Activated CD4-positive, alpha-beta T cell treated with anti-CD3 and anti-CD28 coated beads, Interleukin-2, amount 10 ng/mL, durations not matched to agents 7 days and 5 days (primary cell): Measurements from ENCODE around the gene DHRS3. TPM values are rescaled to one million over a fixed set of nuclear protein-coding genes. Genes with fewer than 3 reads are reported as not detected.
"Not testable (repeated sequence)": the region's sequence is repeated elsewhere in the genome, so short reads cannot be mapped to it uniquely, and the experiment has no call there.

ENCODE experiments used
- CTCF ChIA-PET: fragments of 350-600 bp; sonication (Branson Sonifier 250); formaldehyde crosslinking; loops from one replicate; lab custom pipeline; 2021; ENCODE audit warnings: antibody characterized with exemption; lab: Charles Lee
- POLR2A ChIA-PET: fragments of 350-600 bp; sonication (Branson Sonifier 250); formaldehyde crosslinking; loops from one replicate; lab custom pipeline; 2021; ENCODE audit warnings: antibody characterized with exemption; lab: Charles Lee
- DNase-seq: peaks from one replicate; pipeline ENCODE4 v3.0.0-alpha.2; 2020
- H3K27ac Mint-ChIP-seq: one replicate; pipeline ENCODE4 v1.8.0; 2021; ENCODE audit warnings: mild to moderate bottlenecking, moderate library complexity, mixed read lengths
- H3K27me3 Mint-ChIP-seq: one replicate; pipeline ENCODE4 v1.8.0; 2021; ENCODE audit warnings: mixed read lengths
- H3K36me3 Mint-ChIP-seq: one replicate; pipeline ENCODE4 v1.8.0; 2021; ENCODE audit warnings: low read depth, mixed read lengths
- H3K4me1 Mint-ChIP-seq: one replicate; pipeline ENCODE4 v1.8.0; 2021; ENCODE audit warnings: mixed read lengths
- H3K4me3 Mint-ChIP-seq: one replicate; pipeline ENCODE4 v1.8.0; 2021; ENCODE audit warnings: mild to moderate bottlenecking, moderate library complexity, mixed read lengths
- H3K9me3 Mint-ChIP-seq: one replicate; pipeline ENCODE4 v1.8.0; 2021; ENCODE audit warnings: mixed read lengths
- total RNA-seq, 2 experiments: library from RNA; stranded (reverse); gene quantifications; one replicate each; pipeline ENCODE4 v1.2.3, GENCODE V29; 2021

The DHRS3 gene
- total RNA-seq, 2 experiments from 2014 or later = 30.3 to 31.2 TPM

DNA sequence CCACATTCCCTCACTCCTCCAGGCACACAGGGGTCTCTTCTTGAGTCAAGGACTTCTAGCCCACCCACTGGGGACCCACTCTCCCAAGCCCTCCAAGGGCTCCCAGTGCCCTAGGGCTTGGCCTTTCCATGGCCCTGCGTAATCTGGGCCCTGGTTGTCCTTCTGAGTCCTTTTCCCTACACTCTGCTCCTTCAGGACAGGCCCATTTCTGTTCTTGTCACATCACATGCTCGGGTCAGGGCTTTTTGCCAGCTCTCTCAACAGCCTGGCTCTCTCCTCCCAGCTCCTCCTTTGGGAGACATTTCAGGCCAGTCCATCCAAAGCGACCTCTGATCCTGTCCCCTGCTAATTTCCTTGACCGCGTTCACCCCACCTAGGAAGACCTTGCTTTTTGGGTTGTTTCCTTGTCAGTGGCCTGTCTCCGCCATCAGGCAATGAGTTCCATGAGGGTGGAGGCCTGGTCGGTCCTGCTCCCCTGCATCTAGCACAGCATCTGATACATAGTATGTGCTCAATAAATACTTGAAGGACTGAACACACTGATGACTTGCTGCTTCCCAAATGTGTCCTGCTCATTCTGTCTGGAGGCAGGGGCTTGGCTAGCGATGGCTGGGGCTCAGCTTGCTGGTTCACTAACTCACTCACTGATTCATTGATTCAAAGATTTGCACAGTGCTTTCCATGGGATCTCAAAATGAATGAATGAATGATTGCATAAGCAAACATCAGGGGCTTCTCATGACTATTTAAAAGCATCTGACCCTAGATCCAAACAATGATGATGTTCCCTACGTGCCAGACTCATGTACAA lies 44.8 kb downstream of the DHRS3 start:
- ChIA-PET CTCF (no interaction called here), POLR2A (interaction anchor here (0.6 kb wide), 1 partner anchor 51 kb away, joined by 6 read pairs; no protein-coding TSS in a partner anchor)
- no peak overlapping the region for H3K27ac Mint-ChIP-seq

GRCh38 chr1:12572522-12572921 lies 45.5 kb downstream of the DHRS3 start:
- Mint-ChIP-seq H3K27me3 (no peaks in the 10 kb centered on the region), H3K27ac (no peak overlapping the region), H3K4me3 (no peak overlapping the region), H3K36me3 (peaks cover 9% of the 10 kb centered on the region), H3K4me1 (no peaks in the 10 kb centered on the region), H3K9me3 (no peaks in the 10 kb centered on the region)
- ChIA-PET POLR2A (no interaction called here), CTCF (no interaction called here)
- DNase-seq = no peak

More for the DNA sequence above, 44.8 kb downstream of the DHRS3 start:
- Mint-ChIP-seq H3K36me3 (peaks cover 6% of the 10 kb centered on the region), H3K4me3 (no peak overlapping the region), H3K4me1 (no peaks in the 10 kb centered on the region), H3K9me3 (no peaks in the 10 kb centered on the region), H3K27me3 (no peaks in the 10 kb centered on the region)
- DNase-seq = no peak

GRCh38 chr1:12570291-12570690 lies 47.7 kb downstream of the DHRS3 start:
- POLR2A ChIA-PET = no interaction called here
- H3K9me3 Mint-ChIP-seq = no peaks in the 10 kb centered on the region
- peaks cover 18% of the 10 kb centered on the region for H3K36me3 Mint-ChIP-seq
- no peak overlapping the region for H3K27ac Mint-ChIP-seq
- no peaks in the 10 kb centered on the region for H3K4me1 Mint-ChIP-seq
- CTCF ChIA-PET = no interaction called here
- DNase-seq = no peak
- H3K27me3 Mint-ChIP-seq = no peaks in the 10 kb centered on the region
- H3K4me3 Mint-ChIP-seq = no peak overlapping the region

- H3K4me1 Mint-ChIP-seq = no peaks in the 10 kb centered on the region
- no peak for DNase-seq
- H3K9me3 Mint-ChIP-seq = peaks cover 13% of the 10 kb centered on the region
- no peaks in the 10 kb centered on the region for H3K27me3 Mint-ChIP-seq
- H3K27ac Mint-ChIP-seq = no peak overlapping the region
- H3K36me3 Mint-ChIP-seq = peaks cover 30% of the 10 kb centered on the region
- ChIA-PET CTCF (no interaction called here), POLR2A (no interaction called here)
- H3K4me3 Mint-ChIP-seq = no peak overlapping the region
These were observed 49.8 kb downstream of the DHRS3 start for GRCh38 chr1:12568009-12568767.

DNA sequence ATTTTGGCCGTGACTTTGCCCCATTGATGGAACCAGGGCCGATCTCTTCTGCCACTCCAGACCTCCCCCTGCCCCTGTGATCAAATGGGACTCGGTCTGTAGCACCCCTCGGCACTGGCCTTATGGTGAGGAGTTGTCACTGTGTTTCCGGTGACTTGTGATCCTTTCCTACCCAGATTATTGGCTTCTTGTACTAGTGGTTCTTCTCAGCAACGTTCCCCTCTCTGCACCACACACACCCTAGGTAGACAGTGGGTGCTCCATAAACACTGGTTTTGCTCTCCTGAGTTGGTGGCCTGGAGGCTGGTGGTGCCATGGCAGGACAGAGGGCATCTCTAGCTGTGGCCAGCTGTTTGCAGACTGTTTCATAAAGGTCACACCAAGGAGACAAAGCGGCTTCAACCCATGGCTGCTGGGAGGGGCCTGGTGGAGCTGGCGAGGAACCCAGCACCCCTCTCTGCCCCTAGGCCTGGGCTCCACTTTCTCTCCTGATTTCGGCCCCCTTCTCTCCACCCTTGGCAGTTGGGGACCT lies 50.7 kb downstream of the DHRS3 start:
- Mint-ChIP-seq H3K4me1 (no peaks in the 10 kb centered on the region), H3K27me3 (no peaks in the 10 kb centered on the region), H3K36me3 (peaks cover 36% of the 10 kb centered on the region), H3K4me3 (no peak overlapping the region), H3K9me3 (peaks cover 20% of the 10 kb centered on the region), H3K27ac (no peak overlapping the region)
- ChIA-PET POLR2A (no interaction called here), CTCF (interaction anchor here (0.5 kb wide), 1 partner anchor 50 kb away, joined by 3 read pairs; no protein-coding TSS in a partner anchor)
- DNase-seq = no peak

DNA sequence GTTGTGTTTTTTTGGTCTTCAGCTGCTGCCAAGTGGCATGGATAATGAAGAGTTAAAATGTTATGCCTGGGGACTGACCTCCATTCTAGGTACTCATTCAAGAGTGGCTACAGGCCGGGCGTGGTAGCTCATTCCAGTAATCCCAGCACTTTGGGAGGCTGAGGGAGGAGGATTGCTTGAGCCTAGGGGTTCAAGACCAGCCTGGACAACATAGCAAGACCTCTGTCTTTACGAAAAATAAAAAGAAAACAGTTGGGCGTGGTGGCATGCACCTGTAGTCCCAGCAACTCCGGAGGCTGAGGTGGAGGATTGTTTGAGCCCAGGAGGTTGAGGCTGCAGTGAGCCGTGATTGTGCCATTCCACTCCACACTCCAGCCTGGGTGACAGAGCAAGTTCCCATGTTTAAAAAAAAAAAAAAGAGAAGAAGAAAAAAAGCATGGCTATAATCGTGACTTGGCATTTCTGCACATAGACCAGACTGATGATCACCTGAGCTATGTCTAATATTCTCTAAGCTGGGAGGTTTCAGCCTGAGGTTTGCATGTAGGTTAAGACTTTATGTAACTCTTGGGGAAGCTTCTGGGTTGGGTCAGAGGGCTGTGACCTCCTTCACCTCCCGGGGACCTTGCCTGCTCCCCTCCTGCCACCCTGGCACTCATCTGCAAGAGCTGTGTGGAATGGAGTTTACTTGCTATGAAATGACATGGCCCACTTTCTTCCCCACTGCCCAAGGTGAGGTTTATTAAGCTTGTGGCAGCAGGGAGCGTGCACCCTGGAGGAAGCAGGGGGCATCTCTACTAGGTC lies 51.3 kb downstream of the DHRS3 start:
- no peak for DNase-seq
- no peak overlapping the region for H3K4me3 Mint-ChIP-seq
- POLR2A ChIA-PET = no interaction called here
- CTCF ChIA-PET = interaction anchor here (0.5 to 1.0 kb wide), 2 partner anchors 18 to 50 kb away, joined by 3 read pairs; no protein-coding TSS in a partner anchor
- no peaks in the 10 kb centered on the region for H3K27me3 Mint-ChIP-seq
- H3K27ac Mint-ChIP-seq = no peak overlapping the region
- H3K9me3 Mint-ChIP-seq = peaks cover 22% of the 10 kb centered on the region
- no peaks in the 10 kb centered on the region for H3K4me1 Mint-ChIP-seq
- H3K36me3 Mint-ChIP-seq = peaks cover 36% of the 10 kb centered on the region

- H3K9me3 Mint-ChIP-seq = peaks cover 22% of the 10 kb centered on the region
- no peak overlapping the region for H3K4me3 Mint-ChIP-seq
- no peaks in the 10 kb centered on the region for H3K27me3 Mint-ChIP-seq
These were observed 52.1 kb downstream of the DHRS3 start for GRCh38 chr1:12565966-12566352.

DNA sequence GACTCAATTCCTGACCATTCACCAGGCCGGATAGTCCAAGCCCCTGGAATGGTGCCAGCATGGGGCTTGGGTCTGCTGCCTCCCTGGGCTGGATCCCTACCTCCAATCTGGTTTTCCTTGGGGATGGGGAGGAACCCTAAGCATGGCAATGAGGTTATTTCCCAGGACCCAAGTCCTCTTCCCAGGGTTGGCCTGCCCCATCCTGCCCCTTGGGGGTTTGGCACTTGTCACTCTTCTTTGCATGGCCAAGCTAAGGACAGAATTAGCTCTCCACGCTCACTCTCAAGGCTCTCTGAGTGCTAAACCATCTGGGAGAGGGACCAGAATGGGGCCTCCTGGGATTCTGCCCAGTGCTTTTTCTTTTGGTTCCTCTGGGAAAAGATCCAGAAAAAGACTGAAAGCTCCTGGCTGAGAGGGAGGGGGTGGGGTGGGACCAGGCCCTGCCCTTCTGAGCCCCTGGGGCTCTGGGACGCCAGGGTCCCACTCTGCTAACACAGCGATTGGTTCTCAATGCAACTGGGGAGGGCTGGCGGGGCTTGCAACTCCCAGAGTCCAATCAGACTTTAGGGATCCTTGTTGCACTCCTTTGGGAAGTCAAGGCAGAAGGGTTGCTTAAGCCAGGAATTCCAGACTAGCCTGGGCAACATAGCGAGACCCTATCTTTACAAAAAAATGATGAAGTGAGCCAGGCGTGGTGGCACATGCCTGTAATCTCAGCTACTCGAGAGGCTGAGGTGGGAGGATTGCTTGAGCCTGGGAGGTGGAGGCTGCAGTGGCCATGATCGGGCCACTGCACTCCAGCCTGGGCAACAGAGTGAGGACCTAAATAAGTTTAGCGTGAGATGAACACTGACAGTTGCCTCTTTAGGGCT lies 52.7 kb downstream of the DHRS3 start:
- Mint-ChIP-seq H3K9me3 (peaks cover 22% of the 10 kb centered on the region), H3K4me1 (no peaks in the 10 kb centered on the region), H3K27me3 (no peaks in the 10 kb centered on the region), H3K27ac (peak overlapping the region; percentile 13), H3K4me3 (no peak overlapping the region), H3K36me3 (peaks cover 34% of the 10 kb centered on the region)
- POLR2A ChIA-PET = no interaction called here
- CTCF ChIA-PET = interaction anchor here (0.6 to 1.2 kb wide), 3 partner anchors 9 to 94 kb away, joined by 3 read pairs; no protein-coding TSS in a partner anchor
- no peak for DNase-seq

More at GRCh38 chr1:12565966-12566352, 52.1 kb downstream of the DHRS3 start:
- POLR2A ChIA-PET = no interaction called here
- Mint-ChIP-seq H3K36me3 (peaks cover 35% of the 10 kb centered on the region), H3K27ac (no peak overlapping the region), H3K4me1 (no peaks in the 10 kb centered on the region)
- no peak for DNase-seq
- CTCF ChIA-PET = interaction anchor here (1.0 kb wide), 1 partner anchor 17 kb away, joined by 3 read pairs; no protein-coding TSS in a partner anchor

GRCh38 chr1:12564251-12564650 lies 53.8 kb downstream of the DHRS3 start:
- H3K27ac Mint-ChIP-seq, H3K4me1 Mint-ChIP-seq, H3K4me3 Mint-ChIP-seq, H3K27me3 Mint-ChIP-seq, POLR2A ChIA-PET, DNase-seq: not testable (repeated sequence)
- Mint-ChIP-seq H3K36me3 (peaks cover 30% of the 10 kb centered on the region), H3K9me3 (peaks cover 22% of the 10 kb centered on the region)
- CTCF ChIA-PET = interaction anchor here (1.2 kb wide), 1 partner anchor 95 kb away, joined by 3 read pairs; no protein-coding TSS in a partner anchor

GRCh38 chr1:12562955-12563576 lies 54.9 kb downstream of the DHRS3 start:
- peaks cover 3% of the 10 kb centered on the region for H3K27me3 Mint-ChIP-seq
- ChIA-PET CTCF (no interaction called here), POLR2A (interaction anchor here (0.6 kb wide), 1 partner anchor 43 kb away, joined by 3 read pairs; no protein-coding TSS in a partner anchor)
- DNase-seq = no peak
- H3K4me1 Mint-ChIP-seq = no peaks in the 10 kb centered on the region
- H3K9me3 Mint-ChIP-seq = peaks cover 22% of the 10 kb centered on the region
- peaks cover 30% of the 10 kb centered on the region for H3K36me3 Mint-ChIP-seq
- no peak overlapping the region for H3K27ac Mint-ChIP-seq
- no peak overlapping the region for H3K4me3 Mint-ChIP-seq

GRCh38 chr1:12561121-12561520 lies 56.9 kb downstream of the DHRS3 start:
- H3K27me3 Mint-ChIP-seq = peaks cover 3% of the 10 kb centered on the region
- H3K36me3 Mint-ChIP-seq = peaks cover 22% of the 10 kb centered on the region
- no peaks in the 10 kb centered on the region for H3K4me1 Mint-ChIP-seq
- no peak for DNase-seq
- no peak overlapping the region for H3K27ac Mint-ChIP-seq
- no peak overlapping the region for H3K4me3 Mint-ChIP-seq
- ChIA-PET POLR2A (no interaction called here), CTCF (no interaction called here)
- peaks cover 22% of the 10 kb centered on the region for H3K9me3 Mint-ChIP-seq
